H1 (cell line): ENCODE measurements around the gene ANKS1B. TPM values are rescaled to one million over a fixed set of nuclear protein-coding genes. Genes with fewer than 3 reads are reported as not detected.

Source experiments
- SP2 ChIP-seq: IDR thresholded peaks from 2 replicates; pipeline ENCODE4 v1.6.1; 2012; ENCODE audit warnings: mild to moderate bottlenecking, low read length, inconsistent platforms
- polyA plus RNA-seq, 7 experiments: library from polyadenylated mRNA; depleted of rRNA in 3 of 7; stranded (reverse) in 5 of 7; unstranded in 2 of 7; fragments of >200 nt in 5 of 7; fragments of 200-250 nt in 2 of 7; gene quantifications; 1 replicate in 5 of 7; 2 replicates in 1 of 7; 4 replicates in 1 of 7; pipeline versions ENCODE4 v1.2.1 to v1.2.3, GENCODE V29; 2011 to 2013; ENCODE audit warnings: missing spikeins in 2 of 7, mixed read lengths in 2 of 7
- total RNA-seq: library from RNA; stranded (reverse); fragmentation: NEBNext Ultra II Directional; extraction: Animal tissue kit (Norgen Biotek cat#: 25700); gene quantifications from 2 replicates; pipeline ENCODE4 v1.2.1, GENCODE V29; 2021
- TF ChIP-seq, protein P1 (sequence below): fragments of 300-600 bp; sonication (generic); IDR thresholded peaks from 2 replicates; pipeline ENCODE4 v1.7.1; 2012; ENCODE audit warnings: low read length, moderate library complexity, mild to moderate bottlenecking, inconsistent platforms; ENCODE audit not compliant: insufficient replicate concordance

Gene ANKS1B
- total and polyA plus RNA-seq, 2 of the 8 experiments (the other 6 are each of a cell fraction or from before 2014, with no cell fraction given): 2.7 to 6.1 TPM

DNA sequence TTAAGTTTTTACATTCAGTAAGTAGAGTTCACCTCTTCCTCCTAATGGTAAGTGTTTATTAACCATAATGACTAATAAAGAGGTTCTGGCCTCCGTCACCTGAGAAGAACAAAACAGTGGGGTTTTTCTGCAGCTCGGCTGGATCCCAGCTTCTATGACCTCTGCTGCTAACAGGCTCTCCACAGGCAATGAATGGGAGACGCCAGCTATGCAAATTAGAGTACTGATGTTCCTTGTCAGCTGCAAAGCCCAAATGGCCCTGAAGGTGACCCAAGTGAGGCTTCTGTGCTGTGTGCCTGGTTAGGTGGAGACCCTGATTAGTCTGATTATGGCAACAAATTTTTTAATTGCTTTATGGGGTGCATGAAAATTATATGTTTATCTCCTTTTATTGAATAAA lies 1121.6 kb downstream of the ANKS1B start (continued):
- TF ChIP-seq, protein P1, sequence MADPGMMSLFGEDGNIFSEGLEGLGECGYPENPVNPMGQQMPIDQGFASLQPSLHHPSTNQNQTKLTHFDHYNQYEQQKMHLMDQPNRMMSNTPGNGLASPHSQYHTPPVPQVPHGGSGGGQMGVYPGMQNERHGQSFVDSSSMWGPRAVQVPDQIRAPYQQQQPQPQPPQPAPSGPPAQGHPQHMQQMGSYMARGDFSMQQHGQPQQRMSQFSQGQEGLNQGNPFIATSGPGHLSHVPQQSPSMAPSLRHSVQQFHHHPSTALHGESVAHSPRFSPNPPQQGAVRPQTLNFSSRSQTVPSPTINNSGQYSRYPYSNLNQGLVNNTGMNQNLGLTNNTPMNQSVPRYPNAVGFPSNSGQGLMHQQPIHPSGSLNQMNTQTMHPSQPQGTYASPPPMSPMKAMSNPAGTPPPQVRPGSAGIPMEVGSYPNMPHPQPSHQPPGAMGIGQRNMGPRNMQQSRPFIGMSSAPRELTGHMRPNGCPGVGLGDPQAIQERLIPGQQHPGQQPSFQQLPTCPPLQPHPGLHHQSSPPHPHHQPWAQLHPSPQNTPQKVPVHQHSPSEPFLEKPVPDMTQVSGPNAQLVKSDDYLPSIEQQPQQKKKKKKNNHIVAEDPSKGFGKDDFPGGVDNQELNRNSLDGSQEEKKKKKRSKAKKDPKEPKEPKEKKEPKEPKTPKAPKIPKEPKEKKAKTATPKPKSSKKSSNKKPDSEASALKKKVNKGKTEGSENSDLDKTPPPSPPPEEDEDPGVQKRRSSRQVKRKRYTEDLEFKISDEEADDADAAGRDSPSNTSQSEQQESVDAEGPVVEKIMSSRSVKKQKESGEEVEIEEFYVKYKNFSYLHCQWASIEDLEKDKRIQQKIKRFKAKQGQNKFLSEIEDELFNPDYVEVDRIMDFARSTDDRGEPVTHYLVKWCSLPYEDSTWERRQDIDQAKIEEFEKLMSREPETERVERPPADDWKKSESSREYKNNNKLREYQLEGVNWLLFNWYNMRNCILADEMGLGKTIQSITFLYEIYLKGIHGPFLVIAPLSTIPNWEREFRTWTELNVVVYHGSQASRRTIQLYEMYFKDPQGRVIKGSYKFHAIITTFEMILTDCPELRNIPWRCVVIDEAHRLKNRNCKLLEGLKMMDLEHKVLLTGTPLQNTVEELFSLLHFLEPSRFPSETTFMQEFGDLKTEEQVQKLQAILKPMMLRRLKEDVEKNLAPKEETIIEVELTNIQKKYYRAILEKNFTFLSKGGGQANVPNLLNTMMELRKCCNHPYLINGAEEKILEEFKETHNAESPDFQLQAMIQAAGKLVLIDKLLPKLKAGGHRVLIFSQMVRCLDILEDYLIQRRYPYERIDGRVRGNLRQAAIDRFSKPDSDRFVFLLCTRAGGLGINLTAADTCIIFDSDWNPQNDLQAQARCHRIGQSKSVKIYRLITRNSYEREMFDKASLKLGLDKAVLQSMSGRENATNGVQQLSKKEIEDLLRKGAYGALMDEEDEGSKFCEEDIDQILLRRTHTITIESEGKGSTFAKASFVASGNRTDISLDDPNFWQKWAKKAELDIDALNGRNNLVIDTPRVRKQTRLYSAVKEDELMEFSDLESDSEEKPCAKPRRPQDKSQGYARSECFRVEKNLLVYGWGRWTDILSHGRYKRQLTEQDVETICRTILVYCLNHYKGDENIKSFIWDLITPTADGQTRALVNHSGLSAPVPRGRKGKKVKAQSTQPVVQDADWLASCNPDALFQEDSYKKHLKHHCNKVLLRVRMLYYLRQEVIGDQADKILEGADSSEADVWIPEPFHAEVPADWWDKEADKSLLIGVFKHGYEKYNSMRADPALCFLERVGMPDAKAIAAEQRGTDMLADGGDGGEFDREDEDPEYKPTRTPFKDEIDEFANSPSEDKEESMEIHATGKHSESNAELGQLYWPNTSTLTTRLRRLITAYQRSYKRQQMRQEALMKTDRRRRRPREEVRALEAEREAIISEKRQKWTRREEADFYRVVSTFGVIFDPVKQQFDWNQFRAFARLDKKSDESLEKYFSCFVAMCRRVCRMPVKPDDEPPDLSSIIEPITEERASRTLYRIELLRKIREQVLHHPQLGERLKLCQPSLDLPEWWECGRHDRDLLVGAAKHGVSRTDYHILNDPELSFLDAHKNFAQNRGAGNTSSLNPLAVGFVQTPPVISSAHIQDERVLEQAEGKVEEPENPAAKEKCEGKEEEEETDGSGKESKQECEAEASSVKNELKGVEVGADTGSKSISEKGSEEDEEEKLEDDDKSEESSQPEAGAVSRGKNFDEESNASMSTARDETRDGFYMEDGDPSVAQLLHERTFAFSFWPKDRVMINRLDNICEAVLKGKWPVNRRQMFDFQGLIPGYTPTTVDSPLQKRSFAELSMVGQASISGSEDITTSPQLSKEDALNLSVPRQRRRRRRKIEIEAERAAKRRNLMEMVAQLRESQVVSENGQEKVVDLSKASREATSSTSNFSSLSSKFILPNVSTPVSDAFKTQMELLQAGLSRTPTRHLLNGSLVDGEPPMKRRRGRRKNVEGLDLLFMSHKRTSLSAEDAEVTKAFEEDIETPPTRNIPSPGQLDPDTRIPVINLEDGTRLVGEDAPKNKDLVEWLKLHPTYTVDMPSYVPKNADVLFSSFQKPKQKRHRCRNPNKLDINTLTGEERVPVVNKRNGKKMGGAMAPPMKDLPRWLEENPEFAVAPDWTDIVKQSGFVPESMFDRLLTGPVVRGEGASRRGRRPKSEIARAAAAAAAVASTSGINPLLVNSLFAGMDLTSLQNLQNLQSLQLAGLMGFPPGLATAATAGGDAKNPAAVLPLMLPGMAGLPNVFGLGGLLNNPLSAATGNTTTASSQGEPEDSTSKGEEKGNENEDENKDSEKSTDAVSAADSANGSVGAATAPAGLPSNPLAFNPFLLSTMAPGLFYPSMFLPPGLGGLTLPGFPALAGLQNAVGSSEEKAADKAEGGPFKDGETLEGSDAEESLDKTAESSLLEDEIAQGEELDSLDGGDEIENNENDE: no peak
- TF ChIP-seq SP2: no peak
